ENCODE results near the gene SPEN. TPM values are rescaled to one million over a fixed set of nuclear protein-coding genes. Genes with fewer than 3 reads are reported as not detected.

The SPEN gene
- total and polyA plus RNA-seq, 2 of the 4 experiments (the other 2 are of a cell fraction), result 7.6 to 15.8 TPM

- Histone ChIP-seq H3K9ac (ENCODE audit: low read depth, low read length) (no peak overlapping the region), H3K56ac (ENCODE audit: extremely low read depth, insufficient read depth, low read length) (no peak overlapping the region), H3K27ac (ENCODE audit: insufficient read depth, low read length) (peak overlapping the region; percentile 87), H3K9me3 (ENCODE audit: control insufficient read depth, insufficient read depth, low read length) (no peaks in the 10 kb centered on the region), H2BK120ac (ENCODE audit: low read depth, low read length) (peak overlapping the region; percentile 78), H3K4me2 (ENCODE audit: low read depth, low read length) (no peak overlapping the region), H3K4ac (ENCODE audit: low read depth, low read length) (peak overlapping the region; percentile 97), H2BK15ac (ENCODE audit: low read depth, low read length) (peak overlapping the region; percentile 68; the same call in 1 of the 3 replicates), H3K4me1 (ENCODE audit: control insufficient read depth, insufficient read depth, low read length) (peaks cover 42% of the 10 kb centered on the region), H2AK5ac (ENCODE audit: low read depth, low read length) (peak overlapping the region; percentile 74), H4K8ac (ENCODE audit: low read depth in 2 of 2, low read length in 2 of 2) (peak overlapping the region; percentile 59 to 95; a peak in 2 of 4 replicates), H2BK5ac (ENCODE audit: low read depth, low read length, poor library complexity, severe bottlenecking) (peak overlapping the region; percentile 61), H4K20me1 (ENCODE audit: insufficient read depth, low read length) (peaks cover 6% of the 10 kb centered on the region; the same call in 1 of the 2 replicates), H3K9me1 (ENCODE audit: insufficient read depth, low read length) (peaks cover 39% of the 10 kb centered on the region), H2BK20ac (ENCODE audit: low read depth, low read length) (peak overlapping the region; percentile 75), H3K18ac (ENCODE audit: low read depth, low read length) (no peak overlapping the region), H3K79me1 (ENCODE audit: low read depth in 1 of 2, low read length in 2 of 2) (peaks cover 35 to 69% of the 10 kb centered on the region in 2 experiments), H3K14ac (replicated peaks; ENCODE audit: low read depth, low read length) (peak overlapping the region; percentile 50), H4K91ac (ENCODE audit: insufficient read depth, low read depth, low read length) (peak overlapping the region; percentile 83), H4K5ac (ENCODE audit: low read depth, low read length) (no peak overlapping the region; the same call in 1 of the 2 replicates), H2AFZ (replicated peaks; ENCODE audit: low read length, poor library complexity) (no peak overlapping the region), H2AK9ac (replicated peaks; ENCODE audit: low read depth, low read length, poor library complexity) (peak overlapping the region; percentile 53), H3K36me3 (ENCODE audit: control insufficient read depth, insufficient read depth, low read length) (peaks cover 46% of the 10 kb centered on the region), H3K27me3 (ENCODE audit: control insufficient read depth, insufficient read depth, low read length) (no peaks in the 10 kb centered on the region), H3K4me3 (ENCODE audit: insufficient read depth, low read depth, low read length) (no peak overlapping the region), H3K23ac (ENCODE audit: low read depth, low read length) (peak overlapping the region; percentile 2; the same call in 1 of the 2 replicates)
- TF ChIP-seq CHD1 (IDR thresholded peaks at IDR 0.05; ENCODE audit: low read depth, low read length) (no peak), FOS (IDR thresholded peaks at IDR 0.05; ENCODE audit: low read depth, low read length) (no peak), USF2 (IDR thresholded peaks at IDR 0.05; ENCODE audit: low read depth, low read length) (no peak), CTCF (conservative IDR thresholded peaks at IDR 0.05; ENCODE audit: low read depth, low read length) (no peak), MAFK (IDR thresholded peaks at IDR 0.05; ENCODE audit: low read depth, low read length) (no peak), RCOR1 (IDR thresholded peaks at IDR 0.05; ENCODE audit: insufficient replicate concordance, low read length) (no peak), CEBPB (IDR thresholded peaks at IDR 0.05; ENCODE audit: low read depth, low read length) (no peak), SMC3 (IDR thresholded peaks at IDR 0.05; ENCODE audit: low read depth, low read length) (no peak), MXI1 (IDR thresholded peaks at IDR 0.05; ENCODE audit: borderline replicate concordance, low read depth, low read length) (no peak), ELK1 (IDR thresholded peaks at IDR 0.05; ENCODE audit: borderline replicate concordance, low read depth, low read length) (no peak), NFE2L2 (IDR thresholded peaks at IDR 0.05; ENCODE audit: low read depth, low read length) (no peak)
- dilution Hi-C loops (cut with HindIII; ENCODE audit: low sequenced_read_pairs, unreplicated experiment), result no loop called here
- WGBS, 2 experiments (ENCODE audit: extremely low coverage in 2 of 2, insufficient read length in 1 of 2), result 93% methylated on average over 16 of the region's 16 CpGs; no CpG with 5 or more reads in 1 of the 2 experiments
- ATAC-seq (ENCODE audit: low read depth) (no peak), DNase-seq (no peak)
- no TSS peak for BruUV-seq (replicated peaks)
- CTCF ChIA-PET, result no interaction called here
- POLR2A ChIA-PET (ENCODE audit: unreplicated experiment), result no interaction called here
- intact Hi-C loops (cut with micrococcal nuclease), result no loop called here
- in situ Hi-C loops (cut with MboI; ENCODE audit: low sequenced_read_pairs), result no loop called here
Observed at GRCh38 chr1:15948091-15948591, 100.6 kb downstream of the SPEN start.
